Neural cell (in vitro differentiated cells): ENCODE results near the gene RBM6. TPM values are rescaled to one million over a fixed set of nuclear protein-coding genes. Genes with fewer than 3 reads are reported as not detected.

ENCODE experiments used
- H2AFZ ChIP-seq: fragments of 200-600, 300-800 bp; sonication (generic), shearing (Covaris generic); 2 replicates; pipeline ENCODE4 v1.6.0; 2014; ENCODE audit warnings: low read depth, mild to moderate bottlenecking, antibody characterized with exemption, low read length, moderate library complexity
- H3F3A ChIP-seq: fragments of 200-600 bp; shearing (Covaris generic); 2 replicates; pipeline ENCODE4 v1.6.1; 2016; ENCODE audit warnings: mild to moderate bottlenecking, moderate library complexity, mixed read lengths, antibody characterized with exemption, low read length; ENCODE audit not compliant: insufficient read depth, poor library complexity, severe bottlenecking
- H3K27ac ChIP-seq: fragments of 200-600, 300-800 bp; sonication (generic), shearing (Covaris generic); 2 replicates; pipeline ENCODE4 v1.5.1; 2014; ENCODE audit warnings: mild to moderate bottlenecking, low read length, moderate library complexity
- H3K27me3 ChIP-seq: fragments of 300-800, 200-600 bp; sonication (generic), shearing (Covaris generic); 2 replicates; pipeline ENCODE4 v1.6.0; 2014; ENCODE audit warnings: mild to moderate bottlenecking, low read depth, low read length, moderate library complexity; ENCODE audit not compliant: insufficient read depth
- H3K36me3 ChIP-seq: fragments of 300-800, 200-600 bp; sonication (generic), shearing (Covaris generic); 2 replicates; pipeline ENCODE4 v1.5.1; 2014; ENCODE audit warnings: mild to moderate bottlenecking, antibody characterized with exemption, low read length, moderate library complexity; ENCODE audit not compliant: insufficient read depth
- H3K4me2 ChIP-seq: fragments of 300-800, 200-600 bp; sonication (generic), shearing (Covaris generic); 2 replicates; pipeline ENCODE4 v1.6.0; 2014; ENCODE audit warnings: mild to moderate bottlenecking, low read length
- H3K4me3 ChIP-seq: fragments of 300-800, 200-600 bp; sonication (generic), shearing (Covaris generic); 2 replicates; pipeline ENCODE4 v1.5.1; 2014; ENCODE audit warnings: mild to moderate bottlenecking, low read length, moderate library complexity
- H3K79me2 ChIP-seq: fragments of 200-600 bp; shearing (Covaris generic); replicated peaks from 2 replicates; pipeline ENCODE4 v1.6.0; 2014; ENCODE audit warnings: mild to moderate bottlenecking, low read length, moderate library complexity; ENCODE audit not compliant: insufficient read depth
- H3K9ac ChIP-seq: fragments of 300-800, 200-600 bp; sonication (generic), shearing (Covaris generic); 2 replicates; pipeline ENCODE4 v1.6.1; 2016; ENCODE audit warnings: mild to moderate bottlenecking, low read length, mixed read lengths
- H3K9me2 ChIP-seq: fragments of 200-600 bp; shearing (Covaris generic); 2 replicates; pipeline ENCODE4 v1.6.1; 2016; ENCODE audit warnings: mild to moderate bottlenecking, low read length, mixed read lengths; ENCODE audit not compliant: insufficient read depth
- H3K9me3 ChIP-seq: fragments of 200-600, 300-800 bp; sonication (generic), shearing (Covaris generic); 2 replicates; pipeline ENCODE4 v1.6.1; 2016; ENCODE audit warnings: mild to moderate bottlenecking, mixed run types, low read length, moderate library complexity, mixed read lengths
- H4K20me1 ChIP-seq: fragments of 200-600 bp; shearing (Covaris generic); 2 replicates; pipeline ENCODE4 v1.6.1; 2016; ENCODE audit warnings: mild to moderate bottlenecking, mixed run types; ENCODE audit not compliant: insufficient read depth
- CTCF ChIP-seq: fragments of 450-650 bp; IDR thresholded peaks from 2 replicates; pipeline ENCODE4 v1.5.1; 2014; ENCODE audit warnings: antibody characterized with exemption, mild to moderate bottlenecking, moderate library complexity; ENCODE audit not compliant: poor library complexity, severe bottlenecking
- EP300 ChIP-seq: fragments of 450-650 bp; conservative IDR thresholded peaks from 2 replicates; pipeline ENCODE4 v1.6.1; 2014; ENCODE audit warnings: antibody characterized with exemption, mild to moderate bottlenecking, moderate library complexity; ENCODE audit not compliant: poor library complexity, severe bottlenecking
- EZH2 ChIP-seq: fragments of 200-600, 300-800 bp; shearing (Covaris generic), sonication (generic); IDR thresholded peaks from 2 replicates; pipeline ENCODE4 v1.6.1; 2014; ENCODE audit warnings: antibody characterized with exemption, low read length, borderline replicate concordance, mild to moderate bottlenecking; ENCODE audit not compliant: insufficient read depth, poor library complexity, severe bottlenecking
- MXI1 ChIP-seq: fragments of 450-650 bp; conservative IDR thresholded peaks from 2 replicates; pipeline ENCODE4 v1.6.1; 2014; ENCODE audit warnings: antibody characterized with exemption, mild to moderate bottlenecking; ENCODE audit not compliant: poor library complexity, severe bottlenecking
- POLR2AphosphoS5 ChIP-seq: IDR thresholded peaks from 2 replicates; pipeline ENCODE4 v1.6.1; 2012
- RAD21 ChIP-seq: fragments of 450-650 bp; conservative IDR thresholded peaks from 2 replicates; pipeline ENCODE4 v1.6.1; 2014; ENCODE audit warnings: antibody characterized with exemption, mild to moderate bottlenecking, moderate library complexity
- REST ChIP-seq: IDR thresholded peaks from 2 replicates; pipeline ENCODE4 v1.6.1; 2012; ENCODE audit warnings: borderline replicate concordance
- SMC3 ChIP-seq: fragments of 450-650 bp; conservative IDR thresholded peaks from 2 replicates; pipeline ENCODE4 v1.6.1; 2014; ENCODE audit warnings: antibody characterized with exemption, mild to moderate bottlenecking, moderate library complexity; ENCODE audit not compliant: poor library complexity
- TAF1 ChIP-seq: IDR thresholded peaks from 2 replicates; pipeline ENCODE4 v1.6.1; 2012; ENCODE audit warnings: low read depth
- polyA plus RNA-seq: library from polyadenylated mRNA; depleted of rRNA; stranded (reverse); fragments of >200 nt; gene quantifications from 2 replicates; pipeline ENCODE4 v1.2.3, GENCODE V29; 2014

RBM6 gene
- polyA plus RNA-seq, 1 donor from 2014 or later, result 177 TPM

GRCh38 chr3:49942651-49943050, 2.7 kb downstream of the RBM6 start:
- no peaks in the 10 kb centered on the region for H3K9me3 ChIP-seq
- H3F3A ChIP-seq, result peaks cover 3% of the 10 kb centered on the region
- H4K20me1 ChIP-seq, result no peaks in the 10 kb centered on the region
- H3K79me2 ChIP-seq, result peaks cover 66% of the 10 kb centered on the region
- no peaks in the 10 kb centered on the region for H3K27me3 ChIP-seq
- H3K4me3 ChIP-seq, result no peak overlapping the region
- H2AFZ ChIP-seq, result no peak overlapping the region
- no peaks in the 10 kb centered on the region for H3K36me3 ChIP-seq
- no peaks in the 10 kb centered on the region for H3K9me2 ChIP-seq
- no peak overlapping the region for H3K9ac ChIP-seq
- H3K27ac ChIP-seq, result no peak overlapping the region
- TF ChIP-seq TAF1 (no peak), MXI1 (no peak), REST (no peak), SMC3 (no peak), RAD21 (no peak), POLR2AphosphoS5 (no peak), EP300 (no peak), CTCF (no peak), EZH2 (no peak)
- H3K4me2 ChIP-seq, result no peak overlapping the region

- no peaks in the 10 kb centered on the region for H3K9me2 ChIP-seq
- H3K9me3 ChIP-seq, result no peaks in the 10 kb centered on the region
- H3K4me2 ChIP-seq, result no peak overlapping the region
- H3K36me3 ChIP-seq, result no peaks in the 10 kb centered on the region
- no peak for TF ChIP-seq RAD21
- no peak for TF ChIP-seq EP300
- no peak for TF ChIP-seq CTCF
- TF ChIP-seq REST, result no peak
- no peak for TF ChIP-seq SMC3
- TF ChIP-seq MXI1, result no peak
- no peak for TF ChIP-seq EZH2
- TF ChIP-seq POLR2AphosphoS5, result no peak
- TF ChIP-seq TAF1, result no peak
- H2AFZ ChIP-seq, result no peak overlapping the region
- peaks cover 75% of the 10 kb centered on the region for H3K79me2 ChIP-seq
- no peak overlapping the region for H3K9ac ChIP-seq
- H3F3A ChIP-seq, result no peaks in the 10 kb centered on the region
- no peaks in the 10 kb centered on the region for H3K27me3 ChIP-seq
- H3K4me3 ChIP-seq, result no peak overlapping the region
- no peak overlapping the region for H3K27ac ChIP-seq
- no peaks in the 10 kb centered on the region for H4K20me1 ChIP-seq
These were observed 13.0 kb downstream of the RBM6 start for GRCh38 chr3:49952924-49953323.
